Raji (cell line): Measurements from ENCODE around the gene SEC23A.

Source experiments
- POLR2A ChIP-seq: IDR thresholded peaks from 2 replicates; pipeline ENCODE4 v1.6.1; 2011; ENCODE audit warnings: low read depth, low read length, control low read depth; ENCODE audit not compliant: insufficient read depth

SEC23A gene

DNA sequence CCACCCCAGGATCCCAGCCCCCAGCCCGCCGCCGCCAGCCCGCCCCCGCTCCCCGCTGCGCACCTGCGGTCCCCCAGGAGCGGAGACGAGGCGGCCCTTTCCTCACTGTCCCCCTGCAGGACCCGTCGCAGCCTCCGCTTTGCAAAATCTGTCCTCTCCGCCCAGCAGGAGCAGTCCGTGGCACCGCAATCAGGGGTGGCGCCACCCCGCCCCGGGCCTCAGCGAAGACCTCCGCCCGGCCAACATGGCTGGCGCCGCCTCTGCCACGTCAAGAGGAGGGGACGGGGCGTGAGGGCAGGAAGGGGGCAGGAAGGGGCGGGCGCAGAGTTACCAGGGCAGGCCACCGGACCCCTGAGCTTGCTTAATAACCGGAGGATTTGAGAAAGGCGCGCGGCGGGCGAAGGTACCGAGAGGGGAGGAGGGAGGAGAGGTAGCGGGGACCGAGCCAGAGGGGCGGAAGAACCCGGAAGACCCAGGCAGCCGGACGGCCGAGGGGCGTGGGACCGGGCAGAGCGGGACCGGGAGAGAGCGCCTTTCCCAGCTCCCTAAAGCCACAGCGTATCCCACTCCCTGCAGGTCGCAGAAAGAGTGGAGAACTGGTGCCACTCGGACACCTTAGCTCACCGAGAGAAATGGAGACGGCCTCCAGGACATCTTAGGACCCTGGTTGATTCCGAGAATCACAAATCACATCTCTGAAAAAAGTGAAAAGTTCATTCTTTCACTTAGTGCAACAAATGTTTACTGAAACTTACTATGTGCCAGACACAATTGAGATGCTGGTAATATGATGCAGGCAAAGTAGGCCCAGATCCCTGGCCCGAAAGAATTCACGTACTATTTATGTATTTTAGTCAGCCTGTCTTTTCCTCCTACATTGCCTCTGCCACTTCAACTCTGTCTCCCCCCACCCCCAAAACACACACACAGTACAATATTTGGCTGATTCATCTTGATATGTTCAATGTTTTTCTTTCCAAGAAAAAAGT is at the start of gene SEC23A:
Gene SEC23A (minus strand): TSS at position 267 of the 989 bp plus-strand sequence. CDS start 7,117 bp downstream, outside the sequence.
- TF ChIP-seq POLR2A, result peak; percentile 84

DNA sequence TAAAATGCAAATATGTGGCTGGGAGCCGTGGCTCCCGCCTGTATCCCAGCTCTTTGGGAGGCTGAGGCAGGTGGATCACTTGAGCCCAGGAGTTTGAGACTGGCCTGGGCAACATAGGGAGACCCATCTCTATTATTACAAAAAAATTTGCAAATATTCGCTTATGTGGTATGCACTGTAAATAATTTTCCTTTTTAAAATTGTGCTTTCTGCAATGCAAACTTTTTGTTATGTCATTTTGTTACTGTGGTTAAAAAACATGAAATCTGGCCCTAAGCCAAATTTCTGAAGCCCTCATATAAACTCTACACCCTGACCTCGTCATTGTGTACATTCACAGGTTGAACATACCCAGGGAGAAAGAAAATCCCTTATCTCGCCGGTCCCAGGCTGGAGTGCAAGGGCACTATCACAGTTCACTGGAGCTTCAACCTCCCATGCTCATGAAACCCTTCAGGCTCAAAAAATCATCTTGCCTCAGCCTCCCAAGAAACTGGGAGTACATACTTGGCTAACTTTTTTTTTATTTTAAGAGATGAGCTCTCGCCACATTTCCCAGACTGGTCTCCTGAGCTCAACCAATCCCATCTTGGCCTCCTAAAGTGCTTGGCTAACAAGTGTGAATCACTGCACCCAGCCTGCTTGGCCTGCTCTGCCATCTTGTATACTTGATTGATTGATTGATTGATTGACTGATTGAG is 42.4 kb upstream of the SEC23A start:
- TF ChIP-seq POLR2A, result no peak

DNA sequence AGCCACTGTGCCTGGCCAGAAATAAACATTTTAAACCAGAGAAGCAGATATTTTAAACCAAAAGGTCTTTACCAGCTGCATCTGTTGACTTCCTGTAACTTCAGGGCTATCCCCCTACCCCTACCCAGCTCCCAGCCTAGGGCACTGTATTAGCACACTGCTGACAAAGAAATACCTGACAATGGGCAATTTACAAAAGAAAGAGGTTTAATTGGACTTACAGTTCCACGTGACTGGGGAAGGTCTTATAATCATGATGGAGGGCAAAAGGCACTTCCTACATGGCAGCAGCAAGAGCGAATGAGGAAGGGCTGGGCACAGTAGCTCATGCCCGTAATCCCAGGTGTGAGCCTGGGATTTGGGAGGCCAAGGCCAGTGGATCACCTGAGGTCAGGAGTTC is 37.1 kb upstream of the SEC23A start:
- TF ChIP-seq POLR2A, result no peak

DNA sequence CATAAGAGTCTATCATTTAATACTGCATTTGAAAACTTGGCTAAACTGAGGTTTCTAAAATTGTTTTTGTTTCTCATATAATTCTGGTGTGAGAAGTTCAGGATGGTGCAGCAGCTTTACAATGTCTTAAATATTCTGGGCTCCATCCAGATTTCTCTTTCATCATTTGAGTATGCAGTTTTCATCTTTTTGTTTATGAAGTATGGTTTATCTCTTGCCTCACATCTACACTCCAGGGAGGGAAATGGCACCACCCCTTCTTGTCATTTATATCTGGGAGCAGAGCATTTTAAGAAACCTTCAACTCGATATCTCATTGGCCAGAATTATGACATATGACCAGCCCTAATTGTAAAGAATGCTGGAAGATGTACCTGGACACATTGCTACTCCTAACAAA is 35.4 kb upstream of the SEC23A start:
- TF ChIP-seq POLR2A, result no peak

DNA sequence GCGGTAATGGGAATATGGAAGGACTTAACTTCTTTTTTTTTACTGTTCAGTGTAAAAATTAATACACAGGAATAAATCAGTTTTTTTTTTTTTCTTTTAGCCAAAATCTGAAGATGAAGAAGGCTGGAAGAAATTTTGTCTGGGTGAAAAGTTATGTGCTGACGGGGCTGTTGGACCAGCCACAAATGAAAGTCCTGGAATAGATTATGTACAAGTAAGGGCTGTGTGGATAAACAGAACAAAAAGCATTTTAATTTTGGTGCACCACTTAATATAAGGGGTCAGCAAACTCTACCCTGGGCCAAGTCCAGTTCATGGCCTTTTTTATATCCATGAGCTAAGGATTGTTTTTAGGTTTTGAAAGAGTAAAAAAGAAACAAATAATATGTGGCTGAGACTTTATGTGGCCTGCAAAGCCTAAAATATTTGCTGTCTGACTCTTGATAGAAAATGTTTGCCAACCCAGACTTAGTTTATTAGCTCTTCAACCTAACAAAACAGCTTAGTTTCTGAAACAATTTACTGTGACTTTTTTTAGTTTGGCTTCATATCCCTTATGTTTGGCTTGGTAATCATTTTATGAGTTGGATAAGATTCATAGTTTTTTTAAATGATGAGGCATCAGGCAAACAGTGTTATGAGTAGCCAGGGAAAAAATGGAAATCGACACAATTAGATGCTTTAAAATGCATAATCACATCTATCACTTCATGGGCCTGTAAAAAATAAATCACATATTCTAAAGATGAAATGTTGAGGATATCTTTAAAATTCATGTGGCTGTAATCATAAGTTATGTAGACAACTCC is 19.5 kb upstream of the SEC23A start:
- TF ChIP-seq POLR2A, result no peak

DNA sequence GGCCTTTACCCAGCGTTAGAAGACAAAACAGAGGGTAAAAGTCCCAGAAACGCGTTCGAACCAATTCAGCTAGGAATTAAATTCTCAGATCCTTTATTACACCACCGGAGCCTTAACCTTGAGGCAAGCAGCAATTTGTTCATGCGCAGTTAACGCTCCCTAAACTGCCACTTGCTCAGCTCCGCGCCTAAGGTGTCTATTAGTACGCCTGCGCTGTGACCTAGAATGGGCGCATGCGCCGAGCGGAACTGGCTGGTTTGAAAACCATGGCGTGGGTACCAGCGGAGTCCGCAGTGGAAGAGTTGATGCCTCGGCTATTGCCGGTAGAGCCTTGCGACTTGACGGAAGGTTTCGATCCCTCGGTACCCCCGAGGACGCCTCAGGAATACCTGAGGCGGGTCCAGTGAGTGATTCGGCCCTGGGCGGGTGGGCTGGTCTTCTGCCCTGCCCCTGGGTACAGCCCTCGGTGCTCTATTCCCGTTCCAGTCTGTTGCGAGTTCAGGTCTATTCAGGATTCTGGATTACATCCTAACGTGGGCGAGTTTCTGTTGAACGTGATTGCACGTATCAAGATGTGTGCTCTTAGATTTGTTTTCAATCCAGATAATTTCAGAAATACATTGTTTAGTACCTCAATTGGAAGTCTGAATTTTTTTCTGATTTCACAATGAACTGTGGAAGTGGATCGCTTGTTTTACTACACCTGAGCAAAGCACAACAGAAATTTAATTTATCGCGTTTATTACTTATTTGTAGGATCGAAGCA is 11.2 kb upstream of the SEC23A start, which contains the start of gene GEMIN2:
Gene GEMIN2 (plus strand): TSS at position 251 of the 766 bp plus-strand sequence. CDS start 16 bp downstream, at position 267.
- peak; percentile 99 for TF ChIP-seq POLR2A

DNA sequence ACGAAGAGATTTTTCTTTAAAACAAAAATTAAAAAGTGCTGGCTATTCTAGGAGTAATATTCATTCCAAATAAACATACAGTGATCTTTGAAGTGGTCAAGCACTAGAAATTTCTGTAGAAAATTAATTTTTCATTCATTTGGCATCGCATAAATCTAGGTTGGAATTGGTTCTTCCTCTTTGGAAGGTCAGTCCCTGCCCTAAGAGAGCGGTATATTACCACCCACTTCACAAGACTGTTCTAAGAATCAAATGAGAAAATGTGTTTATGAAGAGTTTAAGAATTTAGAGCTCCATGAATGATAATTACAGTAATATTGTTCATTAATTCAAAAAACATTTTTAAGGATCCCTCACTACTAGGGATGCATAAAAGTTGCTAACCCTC is 10.6 kb upstream of the SEC23A start:
- TF ChIP-seq POLR2A, result no peak

DNA sequence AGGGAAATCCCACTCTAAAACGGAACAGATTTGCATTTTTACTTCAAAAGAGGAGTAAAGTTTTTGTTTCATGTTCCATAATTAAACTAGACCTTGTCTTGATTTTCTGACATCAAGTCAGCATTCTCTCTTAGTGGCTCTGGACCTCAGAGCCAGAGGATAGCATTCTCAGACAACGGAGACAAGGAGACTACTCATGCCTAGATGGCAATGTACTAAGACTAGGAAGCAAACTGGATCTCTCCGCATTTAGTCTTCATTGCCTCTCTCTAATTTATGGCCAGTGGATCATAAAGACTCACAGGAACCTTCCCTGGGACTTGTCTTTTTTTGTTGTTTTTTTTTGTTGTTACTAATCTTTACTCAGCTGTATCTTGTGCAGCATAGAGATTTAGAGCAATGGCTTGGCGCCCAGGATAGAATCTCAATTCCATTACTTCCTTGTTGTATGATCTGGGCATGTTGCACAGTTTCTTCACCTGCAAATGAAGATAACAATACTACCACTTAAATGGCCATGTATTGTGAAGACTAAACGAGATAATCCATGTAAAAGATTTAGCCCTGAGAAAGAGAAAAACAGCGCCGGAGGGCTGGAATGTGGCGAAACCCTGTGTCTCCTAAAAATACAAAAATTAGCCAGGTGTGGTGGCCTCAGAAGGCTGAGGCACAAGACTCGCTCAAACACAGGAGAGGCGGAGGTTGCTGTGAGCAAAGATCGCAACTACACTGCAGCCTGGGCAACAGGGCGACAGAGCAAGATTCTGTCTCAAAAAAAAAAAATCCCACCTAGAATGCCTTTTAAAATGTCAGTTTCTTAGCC is 7.1 kb upstream of the SEC23A start:
- no peak for TF ChIP-seq POLR2A

DNA sequence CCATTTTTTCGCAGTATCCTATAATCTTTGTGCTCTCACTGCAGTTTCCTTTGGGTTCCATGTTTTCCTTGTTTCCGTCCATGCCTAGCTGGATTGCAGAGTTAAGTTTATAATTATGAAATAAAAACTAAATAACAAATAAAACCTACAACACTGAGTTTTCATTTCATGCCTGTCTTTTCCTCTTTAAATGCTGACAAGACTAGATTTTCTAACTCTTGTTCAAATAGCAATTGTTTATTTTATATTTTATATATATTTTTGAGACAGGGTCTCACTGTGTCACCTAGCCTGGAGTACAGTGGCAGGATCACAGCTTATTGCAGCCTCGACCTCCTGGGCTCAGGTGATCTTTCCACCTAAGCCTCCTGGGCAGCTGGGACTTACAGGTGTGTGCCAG is 5.8 kb upstream of the SEC23A start:
- TF ChIP-seq POLR2A, result no peak

DNA sequence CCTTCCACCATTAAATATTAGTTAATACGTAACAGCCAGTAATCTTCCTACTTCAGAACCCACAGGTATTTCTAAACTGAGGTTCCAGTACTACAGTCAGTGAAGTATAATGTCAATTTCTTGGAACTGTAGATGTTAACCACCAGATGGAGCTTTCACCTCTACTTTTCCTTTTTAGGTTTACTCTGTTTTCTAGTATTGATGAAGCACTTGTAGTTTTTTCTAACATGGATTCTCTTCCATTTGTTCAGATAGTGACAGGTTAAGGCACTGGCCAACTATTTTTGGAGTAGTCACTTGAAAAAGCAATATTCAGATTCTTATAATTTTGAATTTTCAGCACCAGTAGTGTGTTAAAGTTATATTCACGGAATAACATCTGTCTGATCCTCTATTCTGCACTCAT is 4.6 kb upstream of the SEC23A start:
- TF ChIP-seq POLR2A, result no peak

DNA sequence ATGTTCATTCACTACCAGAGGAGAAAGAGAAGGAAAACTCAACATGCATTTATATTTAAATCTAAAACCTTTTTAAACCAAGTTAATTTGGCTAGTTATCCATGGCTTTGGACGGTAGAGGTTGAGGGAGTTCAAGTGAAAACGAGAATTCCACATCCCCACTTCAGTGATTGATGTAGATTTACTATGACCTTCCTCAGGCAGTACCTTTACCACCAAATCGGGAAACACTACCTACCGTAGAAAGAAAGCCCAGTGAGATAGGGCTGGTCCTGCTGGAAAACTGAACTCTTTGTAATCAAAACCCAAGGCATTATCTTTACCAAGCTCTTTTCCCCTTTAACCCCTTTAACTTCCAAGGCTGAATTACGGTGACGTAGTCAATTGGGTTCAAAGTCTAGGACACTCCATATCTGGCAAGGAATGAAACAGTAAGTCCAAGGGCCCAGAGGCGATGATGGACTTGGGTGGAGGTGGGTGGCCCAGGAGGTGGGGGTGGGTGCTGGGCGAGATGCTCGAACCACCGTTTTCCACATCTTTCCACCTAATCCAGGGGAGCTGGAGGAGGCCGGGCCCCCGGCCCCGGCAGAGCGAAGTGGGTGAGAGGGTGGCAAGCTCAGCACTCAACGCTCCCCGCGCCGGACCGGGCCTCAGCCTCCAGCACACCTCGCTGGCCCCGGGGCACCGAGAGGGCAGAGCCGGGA is 618 bp downstream of the SEC23A start:
- TF ChIP-seq POLR2A, result no peak

DNA sequence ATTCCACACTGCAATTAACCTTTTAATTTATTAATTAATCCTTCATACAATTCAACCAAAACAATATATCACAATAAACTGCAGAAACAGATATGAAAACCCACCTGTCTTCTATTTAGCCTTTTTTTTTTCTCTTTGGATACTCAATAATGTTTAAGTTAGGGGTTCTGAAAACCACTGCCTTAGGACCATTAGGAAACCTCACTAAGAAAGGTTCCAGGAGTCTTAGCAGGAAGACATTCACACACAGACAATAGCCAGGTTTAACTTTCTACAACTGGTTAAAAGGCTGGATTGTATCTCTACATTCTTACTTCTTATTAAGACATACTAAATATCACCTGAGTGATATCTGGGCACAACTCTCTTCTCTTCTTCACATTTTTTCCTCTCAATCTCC is 3.3 kb downstream of the SEC23A start:
- TF ChIP-seq POLR2A, result no peak

DNA sequence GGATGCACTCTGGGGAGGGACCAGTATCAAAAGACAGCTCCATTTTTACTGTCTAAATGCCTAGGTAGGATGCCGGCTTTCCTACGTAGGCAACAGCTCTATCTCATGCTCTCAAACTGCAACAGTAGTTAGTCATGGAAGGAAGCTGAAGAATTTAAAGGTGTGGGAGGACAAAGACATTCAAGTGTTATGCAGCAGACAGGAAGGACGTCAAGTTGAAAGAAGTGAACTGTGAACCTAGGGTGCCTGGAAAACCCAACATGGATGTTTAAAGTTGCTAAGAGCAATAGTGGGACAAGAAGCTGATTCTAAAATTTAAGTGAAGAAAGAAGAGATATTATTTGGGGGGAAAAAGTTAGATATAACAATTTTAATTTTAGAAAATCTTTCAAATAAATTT is 5.9 kb downstream of the SEC23A start:
- TF ChIP-seq POLR2A, result no peak
